HCT116 (cell line): ENCODE data around the gene AGTRAP. TPM values are rescaled to one million over a fixed set of nuclear protein-coding genes. Genes with fewer than 3 reads are reported as not detected.

Experiments used
- ATAC-seq: fragments of 200-7000 bp; cut with Tn5 transposase; 2 replicates; pipeline ENCODE4 v1.9.1; 2020; ENCODE audit warnings: mild to moderate bottlenecking, moderate library complexity
- BruUV-seq: library from RNA; stranded (reverse); fragments of 400-500 nt; replicated peaks from 2 replicates; lab custom pipeline; 2021; lab: Mats Ljungman, UMichigan
- CTCF ChIA-PET: fragments of 300-600 bp; sonication (Branson Sonifier 250); formaldehyde crosslinking; loops from one replicate; lab custom pipeline; 2021; ENCODE audit warnings: antibody characterized with exemption; lab: Charles Lee
- POLR2A ChIA-PET: fragments of 300-600, 350-600 bp; sonication (Branson Sonifier 250); formaldehyde crosslinking; loops from one replicate; lab custom pipeline; 2021; ENCODE audit warnings: antibody characterized with exemption; lab: Charles Lee
- RAD21 ChIA-PET, 2 experiments: fragments of 300-600 bp; sonication (Branson Sonifier 250); formaldehyde crosslinking; loops; one replicate each; lab custom pipeline; 2023; ENCODE audit warnings: low total read pairs in 2 of 2; ENCODE audit not compliant: uncharacterized antibody in 2 of 2, unreplicated experiment in 2 of 2, low non-redundant PET in 1 of 2; lab: Charles Lee
- DNase-seq: peaks from one replicate; pipeline ENCODE4 v3.0.0-alpha.2; 2010; ENCODE audit warnings: low read depth, low spot score
- H2AFZ ChIP-seq: fragments of 200-600 bp; shearing (Covaris generic), sonication (generic); 2 replicates; pipeline ENCODE4 v1.6.1; 2017; ENCODE audit warnings: low read depth, mixed run types, mixed read lengths, antibody characterized with exemption, low read length; ENCODE audit not compliant: poor library complexity, severe bottlenecking
- H3K27ac ChIP-seq: 2 replicates; pipeline ENCODE4 v1.5.1; 2012; ENCODE audit warnings: low read depth, low read length
- H3K27me3 ChIP-seq: fragments of 200-600 bp; sonication (generic); 2 replicates; pipeline ENCODE4 v1.6.1; 2016; ENCODE audit warnings: mixed run types, low read length, mixed read lengths; ENCODE audit not compliant: insufficient read depth
- H3K36me3 ChIP-seq, 2 experiments: fragments of 200-500 bp in 1 of 2; fragments of 200-600 bp in 1 of 2; sonication (Bioruptor generic) in 1 of 2; sonication (generic) in 1 of 2; 2 replicates each; pipeline versions ENCODE4 v1.5.1 to v1.6.1; 2014 to 2016; ENCODE audit warnings: low read length in 2 of 2, inconsistent platforms in 1 of 2, mixed read lengths in 1 of 2, mixed run types in 1 of 2; ENCODE audit not compliant: insufficient read depth in 2 of 2, control insufficient read depth in 1 of 2
- H3K4me1 ChIP-seq, 2 experiments: fragments of 200-600 bp in 1 of 2; sonication (generic) in 1 of 2; 2 replicates each; pipeline versions ENCODE4 v1.5.1 to v1.6.1; 2012 to 2017; ENCODE audit warnings: low read length in 2 of 2, inconsistent platforms in 1 of 2, mild to moderate bottlenecking in 1 of 2, mixed read lengths in 1 of 2, mixed run types in 1 of 2, moderate library complexity in 1 of 2; ENCODE audit not compliant: insufficient read depth in 2 of 2, control insufficient read depth in 1 of 2
- H3K4me2 ChIP-seq: fragments of 200-600 bp; sonication (generic); 2 replicates; pipeline ENCODE4 v1.6.1; 2017; ENCODE audit warnings: mixed run types, low read length, mixed read lengths
- H3K4me3 ChIP-seq, 2 experiments: fragments of 200-600 bp in 1 of 2; sonication (generic) in 1 of 2; replicated peaks in 1 of 2; 2 replicates each; pipeline ENCODE4 v1.5.1; 2011 to 2016; ENCODE audit warnings: low read length in 2 of 2, control low read depth in 1 of 2, low read depth in 1 of 2, mild to moderate bottlenecking in 1 of 2, mixed read lengths in 1 of 2, mixed run types in 1 of 2
- H3K79me2 ChIP-seq: fragments of 200-600 bp; sonication (generic); 2 replicates; pipeline ENCODE4 v1.6.1; 2017; ENCODE audit warnings: mild to moderate bottlenecking, mixed run types, low read length, moderate library complexity, mixed read lengths; ENCODE audit not compliant: insufficient read depth
- H3K9ac ChIP-seq: fragments of 200-600 bp; sonication (generic); 2 replicates; pipeline ENCODE4 v1.6.1; 2016; ENCODE audit warnings: low read length, mixed read lengths
- H3K9me2 ChIP-seq: fragments of 200-600 bp; sonication (generic), shearing (Covaris generic); 2 replicates; pipeline ENCODE4 v1.6.1; 2017; ENCODE audit warnings: mixed run types, mild to moderate bottlenecking, moderate library complexity; ENCODE audit not compliant: insufficient read depth
- H3K9me3 ChIP-seq, 2 experiments: fragments of 200-500 bp in 1 of 2; fragments of 200-600 bp in 1 of 2; sonication (Bioruptor generic) in 1 of 2; sonication (generic) in 1 of 2; 2 replicates each; pipeline ENCODE4 v1.6.1; 2014 to 2017; ENCODE audit warnings: low read length in 2 of 2, mixed read lengths in 2 of 2, inconsistent platforms in 1 of 2, low read depth in 1 of 2, mild to moderate bottlenecking in 1 of 2, mixed run types in 1 of 2, moderate library complexity in 1 of 2; ENCODE audit not compliant: control insufficient read depth in 1 of 2, insufficient read depth in 1 of 2
- H4K20me1 ChIP-seq: fragments of 200-600 bp; sonication (generic), shearing (Covaris generic); 2 replicates; pipeline ENCODE4 v1.6.1; 2017; ENCODE audit warnings: mixed run types, mild to moderate bottlenecking, moderate library complexity; ENCODE audit not compliant: insufficient read depth
- ATF3 ChIP-seq: IDR thresholded peaks from 2 replicates; pipeline ENCODE4 v1.6.1; 2012
- CBX3 ChIP-seq: IDR thresholded peaks from 2 replicates; pipeline ENCODE4 v1.6.1; 2012; ENCODE audit warnings: low read depth
- CEBPB ChIP-seq: IDR thresholded peaks from 2 replicates; pipeline ENCODE4 v1.6.1; 2012; ENCODE audit warnings: low read depth
- ELF1 ChIP-seq: IDR thresholded peaks from 2 replicates; pipeline ENCODE4 v1.6.1; 2012; ENCODE audit warnings: low read depth, borderline replicate concordance
- EZH2phosphoT487 ChIP-seq: fragments of 200-600 bp; IDR thresholded peaks from 2 replicates; pipeline ENCODE4 v1.6.1; 2018; ENCODE audit warnings: antibody characterized with exemption, borderline replicate concordance
- JUND ChIP-seq: IDR thresholded peaks from 2 replicates; pipeline ENCODE4 v1.6.1; 2012
- MAX ChIP-seq: IDR thresholded peaks from 2 replicates; pipeline ENCODE4 v1.6.1; 2012
- POLR2A ChIP-seq: IDR thresholded peaks from 2 replicates; pipeline ENCODE4 v1.7.0; 2011; ENCODE audit warnings: borderline replicate concordance; ENCODE audit not compliant: insufficient read depth, insufficient read length; ENCODE audit errors: extremely low read depth
- POLR2AphosphoS5 ChIP-seq: IDR thresholded peaks from 2 replicates; pipeline ENCODE4 v1.6.1; 2011; ENCODE audit warnings: mild to moderate bottlenecking, low read depth, low read length, moderate library complexity
- RAD21 ChIP-seq: IDR thresholded peaks from 2 replicates; pipeline ENCODE4 v1.6.1; 2012; ENCODE audit warnings: low read depth, mild to moderate bottlenecking
- REST ChIP-seq: IDR thresholded peaks from 2 replicates; pipeline ENCODE4 v1.6.1; 2012; ENCODE audit warnings: low read depth
- SP1 ChIP-seq: IDR thresholded peaks from 2 replicates; pipeline ENCODE4 v1.6.1; 2012; ENCODE audit warnings: low read depth
- SRF ChIP-seq: IDR thresholded peaks from 2 replicates; pipeline ENCODE4 v1.6.1; 2012; ENCODE audit warnings: low read depth
- TCF7L2 ChIP-seq: IDR thresholded peaks from 2 replicates; pipeline ENCODE4 v1.7.0; 2011; ENCODE audit warnings: borderline replicate concordance, inconsistent platforms; ENCODE audit not compliant: insufficient read depth, insufficient read length; ENCODE audit errors: extremely low read depth
- YY1 ChIP-seq: IDR thresholded peaks from 2 replicates; pipeline ENCODE4 v1.6.1; 2011; ENCODE audit warnings: low read length, low read depth, moderate library complexity, mild to moderate bottlenecking; ENCODE audit not compliant: insufficient replicate concordance; ENCODE audit errors: extremely low read depth
- ZFX ChIP-seq: fragments of 450-650 bp; IDR thresholded peaks from 2 replicates; pipeline ENCODE4 v1.6.1; 2017
- intact Hi-C: fragments of 100-400 bp; cut with micrococcal nuclease; formaldehyde crosslinking; loops from 2 replicates; pipeline ENCODE4 v1.10.0; 2022
- total RNA-seq: library from RNA; stranded (reverse); gene quantifications from one replicate; pipeline ENCODE4 v1.2.1, GENCODE V29; 2021; ENCODE audit not compliant: unreplicated experiment

The AGTRAP gene
- total RNA-seq, 1 experiment from 2014 or later, result 49.0 TPM

GRCh38 chr1:11697893-11698210 lies 38.1 kb upstream of the AGTRAP start (continued):
- TF ChIP-seq REST (no peak), SRF (no peak), CBX3 (no peak)

- DNase-seq, result no peak
- Histone ChIP-seq H3K27ac (no peak overlapping the region), H3K4me1 (no peaks in the 10 kb centered on the region), H3K36me3 (no peaks in the 10 kb centered on the region), H2AFZ (no peak overlapping the region), H4K20me1 (no peaks in the 10 kb centered on the region), H3K9me2 (no peaks in the 10 kb centered on the region), H3K4me2 (no peak overlapping the region)
- no peak for TF ChIP-seq SRF
- no peak for TF ChIP-seq ELF1
- TF ChIP-seq RAD21, result no peak
- no peak for TF ChIP-seq POLR2AphosphoS5
- TF ChIP-seq ZFX, result no peak
- no peak for TF ChIP-seq MAX
- no peak for TF ChIP-seq JUND
- TF ChIP-seq CEBPB, result no peak
- TF ChIP-seq YY1, result no peak
- TF ChIP-seq SP1, result no peak
- no peak for TF ChIP-seq EZH2phosphoT487
- no peak for TF ChIP-seq POLR2A
- TF ChIP-seq TCF7L2, result no peak
- TF ChIP-seq ATF3, result no peak
- TF ChIP-seq, all 23 proteins: peak for 0
- Histone ChIP-seq H3K9me3 (no peaks in the 10 kb centered on the region), H3K9ac (no peak overlapping the region), H3K79me2 (no peaks in the 10 kb centered on the region), H3K4me3 (no peak overlapping the region), H3K27me3 (no peaks in the 10 kb centered on the region)
- ChIA-PET RAD21 (no interaction called here), POLR2A (no interaction called here), CTCF (no interaction called here)
- intact Hi-C loops, result no loop called here
- ATAC-seq, result no peak
- BruUV-seq, result no TSS peak
Observed at GRCh38 chr1:11700601-11701467, 35.1 kb upstream of the AGTRAP start.
